ENCODE data around the gene JAZF1.

JAZF1 gene

GRCh38 chr7:27967639-27968038 is 213.0 kb downstream of the JAZF1 start:
- no peak for DNase-seq (ENCODE audit: low read depth)

GRCh38 chr7:27966219-27966780 is 214.3 kb downstream of the JAZF1 start:
- DNase-seq (ENCODE audit: low read depth), result no peak

GRCh38 chr7:27965650-27966049 is 214.9 kb downstream of the JAZF1 start:
- no peak for DNase-seq (ENCODE audit: low read depth)

- DNase-seq (ENCODE audit: low read depth), result no peak
These were observed 215.8 kb downstream of the JAZF1 start for GRCh38 chr7:27964820-27965219.

- DNase-seq (ENCODE audit: low read depth), result no peak
These were observed 217.5 kb downstream of the JAZF1 start for GRCh38 chr7:27963056-27963455.

- no peak for DNase-seq (ENCODE audit: low read depth)
These were observed 218.3 kb downstream of the JAZF1 start for GRCh38 chr7:27962273-27962672.

GRCh38 chr7:27961255-27961654 is 219.3 kb downstream of the JAZF1 start:
- no peak for DNase-seq (ENCODE audit: low read depth)

GRCh38 chr7:27960415-27960814 is 220.2 kb downstream of the JAZF1 start:
- DNase-seq (ENCODE audit: low read depth), result no peak

- no peak for DNase-seq (ENCODE audit: low read depth)
These were observed 221.6 kb downstream of the JAZF1 start for GRCh38 chr7:27958933-27959548.

GRCh38 chr7:27955596-27955995 is 225.0 kb downstream of the JAZF1 start:
- no peak for DNase-seq (ENCODE audit: low read depth)

- no peak for DNase-seq (ENCODE audit: low read depth)
These were observed 225.6 kb downstream of the JAZF1 start for GRCh38 chr7:27955011-27955410.

- no peak for DNase-seq (ENCODE audit: low read depth)
These were observed 226.8 kb downstream of the JAZF1 start for GRCh38 chr7:27953777-27954176.

- DNase-seq (ENCODE audit: low read depth), result no peak
These were observed 227.2 kb downstream of the JAZF1 start for GRCh38 chr7:27953361-27953760.

GRCh38 chr7:27952456-27953285 is 227.9 kb downstream of the JAZF1 start:
- DNase-seq (ENCODE audit: low read depth), result no peak

- DNase-seq (ENCODE audit: low read depth), result no peak
These were observed 230.5 kb downstream of the JAZF1 start for GRCh38 chr7:27950123-27950522.

- no peak for DNase-seq (ENCODE audit: low read depth)
These were observed 231.7 kb downstream of the JAZF1 start for GRCh38 chr7:27948861-27949260.

- DNase-seq (ENCODE audit: low read depth), result no peak
These were observed 232.9 kb downstream of the JAZF1 start for GRCh38 chr7:27947586-27948278.

GRCh38 chr7:27946351-27946750 is 234.2 kb downstream of the JAZF1 start:
- no peak for DNase-seq (ENCODE audit: low read depth)

- DNase-seq (ENCODE audit: low read depth), result no peak
These were observed 235.4 kb downstream of the JAZF1 start for GRCh38 chr7:27945058-27945795.

GRCh38 chr7:27944643-27945042 is 236.0 kb downstream of the JAZF1 start:
- DNase-seq (ENCODE audit: low read depth), result no peak

GRCh38 chr7:27943241-27943640 is 237.4 kb downstream of the JAZF1 start:
- DNase-seq (ENCODE audit: low read depth), result no peak

- no peak for DNase-seq (ENCODE audit: low read depth)
These were observed 237.9 kb downstream of the JAZF1 start for GRCh38 chr7:27942711-27943110.

Data from stimulated activated CD4-positive, alpha-beta T cell treated with anti-CD3 and anti-CD28 coated beads, Interleukin-2, amount 100 ng/mL, for 4 hours (primary cell).